ENCODE data around the gene ZNF606. TPM values are rescaled to one million over a fixed set of nuclear protein-coding genes. Genes with fewer than 3 reads are reported as not detected.
A peak's percentile ranks its signal among the peaks of the same experiment; 100 is the strongest.

ZNF606 gene
- total and polyA plus RNA-seq, 2 experiments from 2014 or later = 13.6 to 55.6 TPM

DNA sequence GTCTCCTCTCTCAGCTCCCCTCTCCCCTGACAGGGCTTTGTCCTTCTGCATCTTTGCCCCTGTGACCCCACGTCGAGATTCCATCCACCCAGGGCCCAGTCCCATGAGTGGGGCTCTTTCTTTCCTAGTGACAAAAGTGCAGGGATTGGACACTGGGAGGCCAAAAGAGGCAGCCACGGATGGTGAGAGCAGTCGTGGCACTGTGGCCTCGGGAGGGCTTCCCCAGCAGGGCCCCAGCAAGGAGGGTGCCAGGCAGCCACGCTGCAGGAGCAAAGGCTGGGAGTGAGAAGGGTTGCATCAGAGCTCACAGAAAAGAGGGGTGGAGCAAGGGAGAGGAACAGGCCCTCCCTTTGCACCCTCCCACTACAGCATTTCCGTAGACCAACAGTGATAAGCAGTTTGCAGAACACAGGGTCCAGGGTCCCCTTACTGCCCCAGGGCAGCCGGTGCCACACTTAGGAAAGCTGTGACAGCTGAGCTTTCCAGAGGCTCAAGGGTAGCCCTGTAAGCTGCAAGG lies 36.1 kb upstream of the ZNF606 start:
- peak; percentile 60 for DNase-seq (ENCODE audit: low spot score)
- H3K4me3 ChIP-seq = peak overlapping the region; percentile 27; the same call in 1 of the 2 replicates

DNA sequence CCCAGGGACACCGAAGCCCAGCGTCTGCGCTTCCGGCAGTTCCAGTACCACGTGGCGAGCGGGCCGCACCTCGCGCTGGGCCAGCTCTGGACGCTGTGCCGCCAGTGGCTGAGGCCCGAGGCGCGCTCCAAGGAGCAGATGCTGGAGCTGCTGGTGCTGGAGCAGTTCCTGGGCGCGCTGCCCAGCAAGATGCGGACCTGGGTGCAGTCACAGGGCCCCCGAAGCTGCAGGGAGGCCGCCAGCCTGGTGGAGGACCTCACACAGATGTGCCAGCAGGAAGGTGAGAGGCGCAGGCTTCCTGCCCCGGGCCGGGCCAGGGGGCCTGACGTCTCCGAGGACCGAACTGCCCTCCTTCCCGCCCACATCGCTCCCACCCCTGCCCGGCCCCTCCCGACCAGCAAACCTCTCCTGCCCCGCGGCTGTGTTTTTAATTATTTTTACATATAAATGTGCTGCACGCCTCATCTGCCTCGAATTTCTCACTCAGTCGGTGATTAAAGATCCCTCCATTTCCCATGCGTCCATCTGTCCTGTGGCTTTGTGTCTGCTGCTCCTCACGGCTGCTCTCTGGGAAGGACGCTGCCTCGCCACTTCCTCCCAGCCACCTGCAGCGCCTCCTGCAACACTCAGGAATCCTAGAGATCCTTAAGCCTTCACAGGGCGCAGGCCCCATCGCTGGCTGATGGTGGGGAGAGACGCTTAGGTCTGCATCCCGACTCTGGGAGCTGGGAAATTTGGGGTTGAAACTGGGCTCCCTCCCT lies 35.5 kb upstream of the ZNF606 start:
- TF ChIP-seq, protein P1, sequence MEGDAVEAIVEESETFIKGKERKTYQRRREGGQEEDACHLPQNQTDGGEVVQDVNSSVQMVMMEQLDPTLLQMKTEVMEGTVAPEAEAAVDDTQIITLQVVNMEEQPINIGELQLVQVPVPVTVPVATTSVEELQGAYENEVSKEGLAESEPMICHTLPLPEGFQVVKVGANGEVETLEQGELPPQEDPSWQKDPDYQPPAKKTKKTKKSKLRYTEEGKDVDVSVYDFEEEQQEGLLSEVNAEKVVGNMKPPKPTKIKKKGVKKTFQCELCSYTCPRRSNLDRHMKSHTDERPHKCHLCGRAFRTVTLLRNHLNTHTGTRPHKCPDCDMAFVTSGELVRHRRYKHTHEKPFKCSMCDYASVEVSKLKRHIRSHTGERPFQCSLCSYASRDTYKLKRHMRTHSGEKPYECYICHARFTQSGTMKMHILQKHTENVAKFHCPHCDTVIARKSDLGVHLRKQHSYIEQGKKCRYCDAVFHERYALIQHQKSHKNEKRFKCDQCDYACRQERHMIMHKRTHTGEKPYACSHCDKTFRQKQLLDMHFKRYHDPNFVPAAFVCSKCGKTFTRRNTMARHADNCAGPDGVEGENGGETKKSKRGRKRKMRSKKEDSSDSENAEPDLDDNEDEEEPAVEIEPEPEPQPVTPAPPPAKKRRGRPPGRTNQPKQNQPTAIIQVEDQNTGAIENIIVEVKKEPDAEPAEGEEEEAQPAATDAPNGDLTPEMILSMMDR (conservative IDR thresholded peaks at IDR 0.05; ENCODE audit: low read depth in 2 of 2) = 0 out of 4 replicates have a peak, but pooled peaks of 1 of the 2 experiments have one; percentile 5
- TF ChIP-seq ZNF331 (CRISPR knock-in tag; IDR thresholded peaks at IDR 0.05; ENCODE audit: low read depth) = no peak
- peaks cover 18% of the 10 kb centered on the region for H3K27me3 ChIP-seq (ENCODE audit: insufficient read depth)
- H4K20me1 ChIP-seq (replicated peaks; ENCODE audit: insufficient read depth) = no peaks in the 10 kb centered on the region
- ATAC-seq = peak; percentile 37
- H3K4me1 Mint-ChIP-seq = peaks cover 3% of the 10 kb centered on the region; the same call in 2 of the 3 replicates
- peaks cover 80% of the 10 kb centered on the region for H3K9me3 Mint-ChIP-seq
- H3K9me2 ChIP-seq (ENCODE audit: insufficient read depth) = no peaks in the 10 kb centered on the region
- no peak overlapping the region for H2AFZ ChIP-seq
- no peaks in the 10 kb centered on the region for H3K36me3 ChIP-seq (ENCODE audit: insufficient read depth)
- H3K4me1 ChIP-seq (ENCODE audit: insufficient read depth) = peaks cover 33% of the 10 kb centered on the region
- H3K27ac ChIP-seq (ENCODE audit: low read depth) = peak overlapping the region; percentile 90; the same call in 1 of the 2 replicates
- H3K4me3 Mint-ChIP-seq = no peak overlapping the region; the same call in 2 of the 3 replicates
- H3K4me2 ChIP-seq = peak overlapping the region; percentile 70
- H3K79me2 ChIP-seq (replicated peaks; ENCODE audit: insufficient read depth) = no peaks in the 10 kb centered on the region
- peaks cover 34% of the 10 kb centered on the region for H3K36me3 Mint-ChIP-seq (ENCODE audit: low read depth)
- H3K4me3 ChIP-seq = peak overlapping the region; percentile 27; the same call in 1 of the 2 replicates
- peaks cover 17% of the 10 kb centered on the region for H3F3A ChIP-seq (replicated peaks; ENCODE audit: low read depth)
- peaks cover 16% of the 10 kb centered on the region for H3K27me3 Mint-ChIP-seq (ENCODE audit: insufficient read depth, low read depth, poor library complexity)
- DNase-seq (ENCODE audit: low spot score) = peak; percentile 86
- no peak overlapping the region for H3K27ac Mint-ChIP-seq

More for the DNA sequence above, 36.1 kb upstream of the ZNF606 start:
- peak; percentile 21 for ATAC-seq
- Histone ChIP-seq H3K27me3 (ENCODE audit: insufficient read depth) (peaks cover 24% of the 10 kb centered on the region), H3F3A (replicated peaks; ENCODE audit: low read depth) (peaks cover 17% of the 10 kb centered on the region), H3K36me3 (ENCODE audit: insufficient read depth) (no peaks in the 10 kb centered on the region), H2AFZ (no peak overlapping the region), H3K4me1 (ENCODE audit: insufficient read depth) (peaks cover 33% of the 10 kb centered on the region), H4K20me1 (replicated peaks; ENCODE audit: insufficient read depth) (no peaks in the 10 kb centered on the region), H3K4me2 (peak overlapping the region; percentile 70), H3K79me2 (replicated peaks; ENCODE audit: insufficient read depth) (no peaks in the 10 kb centered on the region), H3K9me2 (ENCODE audit: insufficient read depth) (no peaks in the 10 kb centered on the region), H3K27ac (ENCODE audit: low read depth) (peak overlapping the region; percentile 90; the same call in 1 of the 2 replicates)
- H3K27ac Mint-ChIP-seq = no peak overlapping the region
- H3K27me3 Mint-ChIP-seq (ENCODE audit: insufficient read depth, low read depth, poor library complexity) = peaks cover 16% of the 10 kb centered on the region
- peaks cover 39% of the 10 kb centered on the region for H3K36me3 Mint-ChIP-seq (ENCODE audit: low read depth)
- TF ChIP-seq EZH2 (IDR thresholded peaks at IDR 0.05; ENCODE audit: low read depth, unreplicated experiment) = no peak
- peak; percentile 62 for TF ChIP-seq POLR2AphosphoS5 (IDR thresholded peaks at IDR 0.05; ENCODE audit: low read depth)
- H3K9me3 Mint-ChIP-seq = peaks cover 81% of the 10 kb centered on the region
- H3K4me1 Mint-ChIP-seq = peaks cover 3% of the 10 kb centered on the region; the same call in 2 of the 3 replicates
- no peak overlapping the region for H3K4me3 Mint-ChIP-seq

DNA sequence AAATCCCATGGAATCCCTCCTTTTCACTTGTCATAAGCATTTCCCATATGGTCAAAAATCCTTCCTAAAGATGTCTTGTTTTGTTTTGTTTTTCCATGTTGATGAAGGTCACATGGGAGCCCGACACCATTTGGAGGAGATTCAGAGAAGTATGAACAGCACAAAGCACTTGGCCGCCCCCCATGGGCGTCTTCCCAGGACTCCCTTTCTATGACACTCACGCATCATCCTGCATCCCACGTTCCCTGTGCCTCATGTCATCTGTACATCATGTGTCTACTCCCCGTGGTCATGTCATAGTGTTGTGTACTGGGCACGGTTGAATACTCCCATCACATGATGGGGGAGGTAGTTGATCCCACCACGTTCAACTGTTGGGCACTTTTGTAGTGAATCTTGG lies 33.2 kb upstream of the ZNF606 start:
- peaks cover 3% of the 10 kb centered on the region; the same call in 2 of the 3 replicates for H3K4me1 Mint-ChIP-seq
- TF ChIP-seq, protein P2, sequence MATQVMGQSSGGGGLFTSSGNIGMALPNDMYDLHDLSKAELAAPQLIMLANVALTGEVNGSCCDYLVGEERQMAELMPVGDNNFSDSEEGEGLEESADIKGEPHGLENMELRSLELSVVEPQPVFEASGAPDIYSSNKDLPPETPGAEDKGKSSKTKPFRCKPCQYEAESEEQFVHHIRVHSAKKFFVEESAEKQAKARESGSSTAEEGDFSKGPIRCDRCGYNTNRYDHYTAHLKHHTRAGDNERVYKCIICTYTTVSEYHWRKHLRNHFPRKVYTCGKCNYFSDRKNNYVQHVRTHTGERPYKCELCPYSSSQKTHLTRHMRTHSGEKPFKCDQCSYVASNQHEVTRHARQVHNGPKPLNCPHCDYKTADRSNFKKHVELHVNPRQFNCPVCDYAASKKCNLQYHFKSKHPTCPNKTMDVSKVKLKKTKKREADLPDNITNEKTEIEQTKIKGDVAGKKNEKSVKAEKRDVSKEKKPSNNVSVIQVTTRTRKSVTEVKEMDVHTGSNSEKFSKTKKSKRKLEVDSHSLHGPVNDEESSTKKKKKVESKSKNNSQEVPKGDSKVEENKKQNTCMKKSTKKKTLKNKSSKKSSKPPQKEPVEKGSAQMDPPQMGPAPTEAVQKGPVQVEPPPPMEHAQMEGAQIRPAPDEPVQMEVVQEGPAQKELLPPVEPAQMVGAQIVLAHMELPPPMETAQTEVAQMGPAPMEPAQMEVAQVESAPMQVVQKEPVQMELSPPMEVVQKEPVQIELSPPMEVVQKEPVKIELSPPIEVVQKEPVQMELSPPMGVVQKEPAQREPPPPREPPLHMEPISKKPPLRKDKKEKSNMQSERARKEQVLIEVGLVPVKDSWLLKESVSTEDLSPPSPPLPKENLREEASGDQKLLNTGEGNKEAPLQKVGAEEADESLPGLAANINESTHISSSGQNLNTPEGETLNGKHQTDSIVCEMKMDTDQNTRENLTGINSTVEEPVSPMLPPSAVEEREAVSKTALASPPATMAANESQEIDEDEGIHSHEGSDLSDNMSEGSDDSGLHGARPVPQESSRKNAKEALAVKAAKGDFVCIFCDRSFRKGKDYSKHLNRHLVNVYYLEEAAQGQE (IDR thresholded peaks at IDR 0.05; ENCODE audit: unreplicated experiment) = no peak
- TF ChIP-seq, protein P1 (conservative IDR thresholded peaks at IDR 0.05; ENCODE audit: low read depth in 2 of 2) = no peak
- TF ChIP-seq CREB1 (CRISPR knock-in tag; IDR thresholded peaks at IDR 0.05; ENCODE audit: low read depth) = no peak
- Histone ChIP-seq H3K79me2 (replicated peaks; ENCODE audit: insufficient read depth) (no peaks in the 10 kb centered on the region), H3K36me3 (ENCODE audit: insufficient read depth) (no peaks in the 10 kb centered on the region), H4K20me1 (replicated peaks; ENCODE audit: insufficient read depth) (no peaks in the 10 kb centered on the region), H3K27me3 (ENCODE audit: insufficient read depth) (no peaks in the 10 kb centered on the region), H3K4me2 (peak overlapping the region; percentile 57; the same call in 1 of the 2 replicates), H3K4me1 (ENCODE audit: insufficient read depth) (peaks cover 30% of the 10 kb centered on the region), H2AFZ (no peak overlapping the region), H3K9me2 (ENCODE audit: insufficient read depth) (no peaks in the 10 kb centered on the region), H3K4me3 (no peak overlapping the region), H3F3A (replicated peaks; ENCODE audit: low read depth) (peaks cover 17% of the 10 kb centered on the region), H3K27ac (ENCODE audit: low read depth) (no peak overlapping the region)
- ATAC-seq (no peak), DNase-seq (ENCODE audit: low spot score) (no peak)
- H3K9me3 Mint-ChIP-seq = peaks cover 80% of the 10 kb centered on the region
- H3K27me3 Mint-ChIP-seq (ENCODE audit: insufficient read depth, low read depth, poor library complexity) = peaks cover 12% of the 10 kb centered on the region
- no peak overlapping the region for H3K27ac Mint-ChIP-seq
- H3K4me3 Mint-ChIP-seq = no peak overlapping the region
- peaks cover 28% of the 10 kb centered on the region for H3K36me3 Mint-ChIP-seq (ENCODE audit: low read depth)

All from GM23338 (cell line).